Suprapubic skin (tissue), 4 donors: ENCODE results near the gene MT1E. TPM values are rescaled to one million over a fixed set of nuclear protein-coding genes. Genes with fewer than 3 reads are reported as not detected.

Experiments used
- DNase-seq, 2 donors: peaks; one replicate each; pipeline ENCODE4 v3.0.0-alpha.2; 2019; ENCODE audit warnings: low spot score in 2 of 2
- H3K27ac ChIP-seq: fragments of 200-600 bp; sonication (generic); one replicate; pipeline ENCODE4 v1.5.1; 2019
- H3K27me3 ChIP-seq: fragments of 200-600 bp; sonication (generic); one replicate; pipeline ENCODE4 v1.5.1; 2019
- H3K36me3 ChIP-seq: fragments of 200-600 bp; sonication (generic); one replicate; pipeline ENCODE4 v1.5.1; 2019
- H3K4me1 ChIP-seq: fragments of 200-600 bp; sonication (generic); one replicate; pipeline ENCODE4 v1.5.1; 2019
- H3K4me3 ChIP-seq: fragments of 200-600 bp; sonication (generic); one replicate; pipeline ENCODE4 v1.5.1; 2019; ENCODE audit warnings: mild to moderate bottlenecking
- H3K9me3 ChIP-seq: fragments of 200-600 bp; sonication (generic); one replicate; pipeline ENCODE4 v1.5.1; 2019
- CTCF ChIP-seq, 2 donors: fragments of 200-600 bp in 1 of 2; fragments of 450-650 bp in 1 of 2; sonication (generic) in 1 of 2; IDR thresholded peaks; one replicate each; pipeline ENCODE4 v1.5.1; 2016 to 2019; ENCODE audit warnings: antibody characterized with exemption in 2 of 2, mild to moderate bottlenecking in 1 of 2, moderate library complexity in 1 of 2
- EP300 ChIP-seq: sonication (generic); formaldehyde crosslinking; IDR thresholded peaks from one replicate; pipeline ENCODE4 v1.6.1; 2017; ENCODE audit warnings: antibody characterized with exemption
- POLR2A ChIP-seq, 2 donors: fragments of 450-650 bp; IDR thresholded peaks; one replicate each; pipeline ENCODE4 v1.6.1; 2017; ENCODE audit warnings: antibody characterized with exemption in 2 of 2, mild to moderate bottlenecking in 2 of 2, moderate library complexity in 2 of 2
- POLR2AphosphoS5 ChIP-seq, 3 donors: sonication (generic); formaldehyde crosslinking; IDR thresholded peaks; one replicate each; pipeline ENCODE4 v1.6.1; 2017; ENCODE audit warnings: antibody characterized with exemption in 3 of 3
- WGBS: methylation state at CpG from one replicate; pipeline ENCODE4 v1.1.5; 2018; 5-methylcytosine and 5-hydroxymethylcytosine counted together
- total RNA-seq, 4 donors: library from RNA; depleted of rRNA; stranded (reverse); fragments of >200 nt; gene quantifications; one replicate each; pipeline ENCODE4 v1.1.0, GENCODE V29; 2016

The MT1E gene
- total RNA-seq, 4 donors from 2014 or later: 454 to 1,259 (median 584) TPM

- 80% methylated on average over 11 of the region's 11 CpGs for WGBS
- no peak for TF ChIP-seq CTCF (IDR thresholded peaks at IDR 0.05)
- no peak for TF ChIP-seq EP300
- no peak for TF ChIP-seq POLR2A (IDR thresholded peaks at IDR 0.05)
- no peak for TF ChIP-seq POLR2AphosphoS5 (IDR thresholded peaks at IDR 0.05)
- H3K4me3 ChIP-seq: no peak overlapping the region
- no peak for DNase-seq
- H3K4me1 ChIP-seq: no peaks in the 10 kb centered on the region
- H3K27me3 ChIP-seq: peaks cover 5% of the 10 kb centered on the region
- no peaks in the 10 kb centered on the region for H3K36me3 ChIP-seq
- H3K27ac ChIP-seq: no peak overlapping the region
- no peaks in the 10 kb centered on the region for H3K9me3 ChIP-seq
Observed at GRCh38 chr16:56583351-56584168, 42.0 kb upstream of the MT1E start.

- Histone ChIP-seq H3K27ac (no peak overlapping the region), H3K9me3 (no peaks in the 10 kb centered on the region), H3K4me3 (no peak overlapping the region), H3K27me3 (peaks cover 13% of the 10 kb centered on the region), H3K36me3 (no peaks in the 10 kb centered on the region), H3K4me1 (peaks cover 5% of the 10 kb centered on the region)
- DNase-seq: no peak
- no peak for TF ChIP-seq POLR2AphosphoS5 (IDR thresholded peaks at IDR 0.05)
- no peak for TF ChIP-seq CTCF (IDR thresholded peaks at IDR 0.05)
- no peak for TF ChIP-seq EP300
- TF ChIP-seq POLR2A (IDR thresholded peaks at IDR 0.05): no peak
- WGBS: 98% methylated on average over 11 of the region's 11 CpGs
Observed at GRCh38 chr16:56584276-56584675, 41.3 kb upstream of the MT1E start.

GRCh38 chr16:56588781-56589140, 36.8 kb upstream of the MT1E start:
- DNase-seq: no peak
- no peaks in the 10 kb centered on the region for H3K9me3 ChIP-seq
- TF ChIP-seq POLR2AphosphoS5 (IDR thresholded peaks at IDR 0.05) (no peak), CTCF (IDR thresholded peaks at IDR 0.05) (no peak), POLR2A (IDR thresholded peaks at IDR 0.05) (no peak), EP300 (no peak)

GRCh38 chr16:56589141-56590039, 36.2 kb upstream of the MT1E start, which contains the start of gene MT3:
TSS of gene MT3 (plus strand) at chr16:56589528. CDS start at chr16:56589591, 63 bp downstream.
- Histone ChIP-seq H3K36me3 (no peaks in the 10 kb centered on the region), H3K27me3 (peaks cover 31% of the 10 kb centered on the region), H3K4me1 (peaks cover 12% of the 10 kb centered on the region), H3K27ac (no peak within 1 kb of the TSS), H3K4me3 (peak within 1 kb of the TSS; percentile 50), H3K9me3 (no peaks in the 10 kb centered on the region)
- no peak for DNase-seq
- WGBS: 0% methylated on average over 13 of the region's 87 CpGs
- no peak for TF ChIP-seq CTCF (IDR thresholded peaks at IDR 0.05)
- TF ChIP-seq POLR2A (IDR thresholded peaks at IDR 0.05): no peak

More at GRCh38 chr16:56588781-56589140, 36.8 kb upstream of the MT1E start:
- peak overlapping the region; percentile 50 for H3K4me3 ChIP-seq
- 29% methylated on average over 9 of the region's 9 CpGs for WGBS
- peaks cover 12% of the 10 kb centered on the region for H3K4me1 ChIP-seq
- H3K36me3 ChIP-seq: no peaks in the 10 kb centered on the region
- peaks cover 31% of the 10 kb centered on the region for H3K27me3 ChIP-seq
- H3K27ac ChIP-seq: no peak overlapping the region
